Measurements from ENCODE around the gene KLRC3. TPM values are rescaled to one million over a fixed set of nuclear protein-coding genes. Genes with fewer than 3 reads are reported as not detected.
"Not testable (repeated sequence)": the region's sequence is repeated elsewhere in the genome, so short reads cannot be mapped to it uniquely, and the experiment has no call there.

KLRC3 gene
- total RNA-seq, 1 experiment from 2014 or later = 0.74 TPM

GRCh38 chr12:10384191-10384590 lies 36.2 kb downstream of the KLRC3 start:
- no peak for DNase-seq (ENCODE audit: low read depth, low spot score)
- POLR2A ChIA-PET = no interaction called here
- intact Hi-C loops (cut with micrococcal nuclease; ENCODE audit: unreplicated experiment) = no loop called here
- no peaks in the 10 kb centered on the region; the same call in 1 of the 2 replicates for H3K4me1 ChIP-seq (ENCODE audit: control insufficient read depth, insufficient read depth, low read length)
- TF ChIP-seq TCF7L2 (IDR thresholded peaks at IDR 0.05; ENCODE audit: low read depth, low read length) = no peak
- TF ChIP-seq REST (IDR thresholded peaks at IDR 0.05; ENCODE audit: insufficient read depth in 1 of 2, low read depth in 2 of 2, low read length in 1 of 2) = no peak
- TF ChIP-seq SIN3A (IDR thresholded peaks at IDR 0.05; ENCODE audit: borderline replicate concordance, insufficient read depth, low read depth, low read length) = no peak
- TF ChIP-seq POLR2AphosphoS5 (IDR thresholded peaks at IDR 0.05; ENCODE audit: low read depth, low read length) = no peak
- TF ChIP-seq, protein P1, sequence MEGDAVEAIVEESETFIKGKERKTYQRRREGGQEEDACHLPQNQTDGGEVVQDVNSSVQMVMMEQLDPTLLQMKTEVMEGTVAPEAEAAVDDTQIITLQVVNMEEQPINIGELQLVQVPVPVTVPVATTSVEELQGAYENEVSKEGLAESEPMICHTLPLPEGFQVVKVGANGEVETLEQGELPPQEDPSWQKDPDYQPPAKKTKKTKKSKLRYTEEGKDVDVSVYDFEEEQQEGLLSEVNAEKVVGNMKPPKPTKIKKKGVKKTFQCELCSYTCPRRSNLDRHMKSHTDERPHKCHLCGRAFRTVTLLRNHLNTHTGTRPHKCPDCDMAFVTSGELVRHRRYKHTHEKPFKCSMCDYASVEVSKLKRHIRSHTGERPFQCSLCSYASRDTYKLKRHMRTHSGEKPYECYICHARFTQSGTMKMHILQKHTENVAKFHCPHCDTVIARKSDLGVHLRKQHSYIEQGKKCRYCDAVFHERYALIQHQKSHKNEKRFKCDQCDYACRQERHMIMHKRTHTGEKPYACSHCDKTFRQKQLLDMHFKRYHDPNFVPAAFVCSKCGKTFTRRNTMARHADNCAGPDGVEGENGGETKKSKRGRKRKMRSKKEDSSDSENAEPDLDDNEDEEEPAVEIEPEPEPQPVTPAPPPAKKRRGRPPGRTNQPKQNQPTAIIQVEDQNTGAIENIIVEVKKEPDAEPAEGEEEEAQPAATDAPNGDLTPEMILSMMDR (IDR thresholded peaks at IDR 0.05) = no peak
- BruUV-seq (replicated peaks) = no TSS peak
- no peaks in the 10 kb centered on the region for H3K27me3 ChIP-seq (ENCODE audit: control insufficient read depth, insufficient read depth, low read length)
- CTCF ChIA-PET = interaction anchor here (0.6 kb wide), 1 partner anchor 10 kb away, joined by 4 read pairs; no protein-coding TSS in a partner anchor
- in situ Hi-C loops (cut with HindIII; ENCODE audit: low pct_unique_long_range_greater_than_20kb, low sequenced_read_pairs) = no loop called here
- no peak for ATAC-seq
- H3K27ac ChIP-seq (ENCODE audit: low read length) = no peak overlapping the region
- H3K36me3 ChIP-seq (ENCODE audit: control insufficient read depth, insufficient read depth, low read length) = no peaks in the 10 kb centered on the region
- no peaks in the 10 kb centered on the region for H3K9me3 ChIP-seq (ENCODE audit: control insufficient read depth, insufficient read depth, low read depth, low read length)
- no peak overlapping the region for H3K4me3 ChIP-seq (ENCODE audit: low read depth in 2 of 2, low read length in 2 of 2)

GRCh38 chr12:10381928-10382628 lies 38.3 kb downstream of the KLRC3 start:
- H3K27ac ChIP-seq (ENCODE audit: low read length) = no peak overlapping the region; the same call in 1 of the 2 replicates
- ChIA-PET POLR2A (no interaction called here), CTCF (no interaction called here)
- no peak for DNase-seq (ENCODE audit: low read depth, low spot score)
- no peaks in the 10 kb centered on the region for H3K9me3 ChIP-seq (ENCODE audit: control insufficient read depth, insufficient read depth, low read depth, low read length)
- in situ Hi-C loops (cut with HindIII; ENCODE audit: low pct_unique_long_range_greater_than_20kb, low sequenced_read_pairs) (no loop called here), intact Hi-C loops (cut with micrococcal nuclease; ENCODE audit: unreplicated experiment) (no loop called here)
- TF ChIP-seq, protein P1 (IDR thresholded peaks at IDR 0.05) = no peak
- TF ChIP-seq POLR2AphosphoS5 (IDR thresholded peaks at IDR 0.05; ENCODE audit: low read depth, low read length) (no peak), SIN3A (IDR thresholded peaks at IDR 0.05; ENCODE audit: borderline replicate concordance, insufficient read depth, low read depth, low read length) (no peak)
- H3K4me1 ChIP-seq (ENCODE audit: control insufficient read depth, insufficient read depth, low read length) = no peaks in the 10 kb centered on the region
- ATAC-seq = no peak
- H3K36me3 ChIP-seq (ENCODE audit: control insufficient read depth, insufficient read depth, low read length) = no peaks in the 10 kb centered on the region
- no TSS peak for BruUV-seq (replicated peaks)
- H3K27me3 ChIP-seq (ENCODE audit: control insufficient read depth, insufficient read depth, low read length) = no peaks in the 10 kb centered on the region
- H3K4me3 ChIP-seq (ENCODE audit: low read depth in 2 of 2, low read length in 2 of 2) = no peak overlapping the region

- H3K27me3 ChIP-seq (ENCODE audit: control insufficient read depth, insufficient read depth, low read length); BruUV-seq (replicated peaks); in situ Hi-C loops (cut with HindIII; ENCODE audit: low pct_unique_long_range_greater_than_20kb, low sequenced_read_pairs); H3K36me3 ChIP-seq (ENCODE audit: control insufficient read depth, insufficient read depth, low read length); intact Hi-C loops (cut with micrococcal nuclease; ENCODE audit: unreplicated experiment); ATAC-seq; H3K9me3 ChIP-seq (ENCODE audit: control insufficient read depth, insufficient read depth, low read depth, low read length); DNase-seq (ENCODE audit: low read depth, low spot score); POLR2A ChIA-PET; H3K27ac ChIP-seq (ENCODE audit: low read length); H3K4me3 ChIP-seq (ENCODE audit: low read depth in 2 of 2, low read length in 2 of 2); H3K4me1 ChIP-seq (ENCODE audit: control insufficient read depth, insufficient read depth, low read length); CTCF ChIA-PET: not testable (repeated sequence)
These were observed 41.7 kb downstream of the KLRC3 start for GRCh38 chr12:10378737-10379136.

All from Panc1 (cell line).